ENCODE data around the gene KCNRG. TPM values are rescaled to one million over a fixed set of nuclear protein-coding genes. Genes with fewer than 3 reads are reported as not detected.

KCNRG gene
- total and polyA plus RNA-seq, 9 of the 15 experiments (the other 6 are each of a cell fraction or from before 2014, with no cell fraction given) = 0.36 to 1.1 (median 0.53) TPM

DNA sequence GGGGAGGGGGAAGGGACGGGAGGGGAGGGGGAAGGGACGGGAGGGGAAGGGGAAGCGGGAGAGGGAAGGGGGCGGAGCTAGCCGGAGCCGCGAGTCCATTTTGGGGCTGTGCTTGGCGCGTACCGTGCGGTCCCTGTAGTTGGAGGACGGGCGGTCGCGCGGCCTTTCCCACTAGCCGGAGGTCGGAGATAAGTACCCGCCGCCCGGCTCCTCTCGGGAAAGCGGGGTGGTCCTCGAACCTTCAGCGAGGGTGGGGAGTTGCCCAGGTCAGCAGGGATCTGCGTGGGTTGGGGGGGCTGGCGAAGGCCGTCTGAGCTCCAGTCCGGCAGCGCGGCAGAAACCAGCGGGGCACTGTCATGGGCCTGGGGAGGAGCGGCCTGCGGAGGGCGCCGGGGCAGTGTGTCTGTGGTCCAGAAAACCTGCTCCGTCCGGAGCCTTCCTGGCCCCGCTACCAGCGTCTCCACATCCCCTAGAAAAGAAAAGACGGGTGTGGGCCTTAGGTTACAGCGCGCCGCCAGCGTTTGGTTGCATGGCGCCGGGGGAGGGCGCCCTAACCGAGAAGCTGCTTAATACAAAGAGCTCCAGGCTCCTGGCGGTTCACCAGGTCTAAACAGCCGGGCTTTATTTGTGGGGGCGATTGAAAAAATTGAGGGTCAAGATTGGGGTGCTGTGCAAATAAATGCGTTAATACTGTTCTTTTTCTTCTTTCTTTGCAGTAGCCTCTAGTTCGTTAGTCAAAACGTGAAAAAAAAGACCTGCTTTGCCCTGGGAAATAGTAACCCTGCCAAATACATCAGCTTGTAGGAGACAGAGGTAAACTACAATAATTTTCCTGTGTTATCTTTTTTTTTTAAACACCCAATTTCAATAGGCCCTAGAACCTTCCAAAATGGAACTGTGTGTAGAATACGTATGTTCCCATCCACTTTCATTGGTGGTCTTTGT, 18.0 kb upstream of the KCNRG start, which contains the start of gene TRIM13 (continued):
- TF ChIP-seq ERF (CRISPR knock-in tag; IDR thresholded peaks at IDR 0.05) (0 out of 2 replicates have a peak, but pooled peaks have one; percentile 19), RFX1 (IDR thresholded peaks at IDR 0.05) (no peak), ZBTB17 (CRISPR knock-in tag; IDR thresholded peaks at IDR 0.05) (0 out of 2 replicates have a peak, but pooled peaks have one; percentile 70), ZNF699 (CRISPR knock-in tag; IDR thresholded peaks at IDR 0.05; ENCODE audit: insufficient replicate concordance) (no peak), E2F3 (CRISPR knock-in tag; IDR thresholded peaks at IDR 0.05) (peak; percentile 34; the same call in 1 of the 2 replicates), ZNF12 (CRISPR knock-in tag; IDR thresholded peaks at IDR 0.05) (no peak), NEUROD1 (IDR thresholded peaks at IDR 0.05; ENCODE audit: borderline replicate concordance, low read depth, low read length, partially characterized antibody) (no peak), HOXB6 (CRISPR knock-in tag; IDR thresholded peaks at IDR 0.05; ENCODE audit: borderline replicate concordance) (no peak), TFAM (CRISPR knock-in tag; conservative IDR thresholded peaks at IDR 0.05) (no peak), ILF3 (IDR thresholded peaks at IDR 0.05; ENCODE audit: borderline replicate concordance) (no peak), ESRRA (IDR thresholded peaks at IDR 0.05; ENCODE audit: borderline replicate concordance, low read depth) (no peak), RFX7 (CRISPR knock-in tag; IDR thresholded peaks at IDR 0.05) (no peak), PCBP1 (IDR thresholded peaks at IDR 0.05; ENCODE audit: low read depth, low read length, poor library complexity, severe bottlenecking) (peak; percentile 99), POLR2A (conservative IDR thresholded peaks at IDR 0.05) (peak; percentile 88), ZZZ3 (IDR thresholded peaks at IDR 0.05) (no peak), LARP7 (IDR thresholded peaks at IDR 0.05) (no peak), TAF9B (IDR thresholded peaks at IDR 0.05; ENCODE audit: partially characterized antibody) (peak; percentile 56), ZNF140 (CRISPR knock-in tag; IDR thresholded peaks at IDR 0.05) (no peak)
- TF ChIP-seq, protein P1, sequence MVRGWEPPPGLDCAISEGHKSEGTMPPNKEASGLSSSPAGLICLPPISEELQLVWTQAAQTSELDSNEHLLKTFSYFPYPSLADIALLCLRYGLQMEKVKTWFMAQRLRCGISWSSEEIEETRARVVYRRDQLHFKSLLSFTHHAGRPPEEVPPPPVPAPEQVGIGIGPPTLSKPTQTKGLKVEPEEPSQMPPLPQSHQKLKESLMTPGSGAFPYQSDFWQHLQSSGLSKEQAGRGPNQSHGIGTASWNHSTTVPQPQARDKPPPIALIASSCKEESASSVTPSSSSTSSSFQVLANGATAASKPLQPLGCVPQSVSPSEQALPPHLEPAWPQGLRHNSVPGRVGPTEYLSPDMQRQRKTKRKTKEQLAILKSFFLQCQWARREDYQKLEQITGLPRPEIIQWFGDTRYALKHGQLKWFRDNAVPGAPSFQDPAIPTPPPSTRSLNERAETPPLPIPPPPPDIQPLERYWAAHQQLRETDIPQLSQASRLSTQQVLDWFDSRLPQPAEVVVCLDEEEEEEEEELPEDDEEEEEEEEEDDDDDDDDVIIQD (CRISPR knock-in tag; IDR thresholded peaks at IDR 0.05) = no peak
- TF ChIP-seq, protein P2, sequence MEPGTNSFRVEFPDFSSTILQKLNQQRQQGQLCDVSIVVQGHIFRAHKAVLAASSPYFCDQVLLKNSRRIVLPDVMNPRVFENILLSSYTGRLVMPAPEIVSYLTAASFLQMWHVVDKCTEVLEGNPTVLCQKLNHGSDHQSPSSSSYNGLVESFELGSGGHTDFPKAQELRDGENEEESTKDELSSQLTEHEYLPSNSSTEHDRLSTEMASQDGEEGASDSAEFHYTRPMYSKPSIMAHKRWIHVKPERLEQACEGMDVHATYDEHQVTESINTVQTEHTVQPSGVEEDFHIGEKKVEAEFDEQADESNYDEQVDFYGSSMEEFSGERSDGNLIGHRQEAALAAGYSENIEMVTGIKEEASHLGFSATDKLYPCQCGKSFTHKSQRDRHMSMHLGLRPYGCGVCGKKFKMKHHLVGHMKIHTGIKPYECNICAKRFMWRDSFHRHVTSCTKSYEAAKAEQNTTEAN (CRISPR knock-in tag; IDR thresholded peaks at IDR 0.05) = no peak
- TF ChIP-seq, protein P3, sequence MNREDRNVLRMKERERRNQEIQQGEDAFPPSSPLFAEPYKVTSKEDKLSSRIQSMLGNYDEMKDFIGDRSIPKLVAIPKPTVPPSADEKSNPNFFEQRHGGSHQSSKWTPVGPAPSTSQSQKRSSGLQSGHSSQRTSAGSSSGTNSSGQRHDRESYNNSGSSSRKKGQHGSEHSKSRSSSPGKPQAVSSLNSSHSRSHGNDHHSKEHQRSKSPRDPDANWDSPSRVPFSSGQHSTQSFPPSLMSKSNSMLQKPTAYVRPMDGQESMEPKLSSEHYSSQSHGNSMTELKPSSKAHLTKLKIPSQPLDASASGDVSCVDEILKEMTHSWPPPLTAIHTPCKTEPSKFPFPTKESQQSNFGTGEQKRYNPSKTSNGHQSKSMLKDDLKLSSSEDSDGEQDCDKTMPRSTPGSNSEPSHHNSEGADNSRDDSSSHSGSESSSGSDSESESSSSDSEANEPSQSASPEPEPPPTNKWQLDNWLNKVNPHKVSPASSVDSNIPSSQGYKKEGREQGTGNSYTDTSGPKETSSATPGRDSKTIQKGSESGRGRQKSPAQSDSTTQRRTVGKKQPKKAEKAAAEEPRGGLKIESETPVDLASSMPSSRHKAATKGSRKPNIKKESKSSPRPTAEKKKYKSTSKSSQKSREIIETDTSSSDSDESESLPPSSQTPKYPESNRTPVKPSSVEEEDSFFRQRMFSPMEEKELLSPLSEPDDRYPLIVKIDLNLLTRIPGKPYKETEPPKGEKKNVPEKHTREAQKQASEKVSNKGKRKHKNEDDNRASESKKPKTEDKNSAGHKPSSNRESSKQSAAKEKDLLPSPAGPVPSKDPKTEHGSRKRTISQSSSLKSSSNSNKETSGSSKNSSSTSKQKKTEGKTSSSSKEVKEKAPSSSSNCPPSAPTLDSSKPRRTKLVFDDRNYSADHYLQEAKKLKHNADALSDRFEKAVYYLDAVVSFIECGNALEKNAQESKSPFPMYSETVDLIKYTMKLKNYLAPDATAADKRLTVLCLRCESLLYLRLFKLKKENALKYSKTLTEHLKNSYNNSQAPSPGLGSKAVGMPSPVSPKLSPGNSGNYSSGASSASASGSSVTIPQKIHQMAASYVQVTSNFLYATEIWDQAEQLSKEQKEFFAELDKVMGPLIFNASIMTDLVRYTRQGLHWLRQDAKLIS (CRISPR knock-in tag; IDR thresholded peaks at IDR 0.05) = peak; percentile 77
- TF ChIP-seq, protein P4, sequence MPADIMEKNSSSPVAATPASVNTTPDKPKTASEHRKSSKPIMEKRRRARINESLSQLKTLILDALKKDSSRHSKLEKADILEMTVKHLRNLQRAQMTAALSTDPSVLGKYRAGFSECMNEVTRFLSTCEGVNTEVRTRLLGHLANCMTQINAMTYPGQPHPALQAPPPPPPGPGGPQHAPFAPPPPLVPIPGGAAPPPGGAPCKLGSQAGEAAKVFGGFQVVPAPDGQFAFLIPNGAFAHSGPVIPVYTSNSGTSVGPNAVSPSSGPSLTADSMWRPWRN (IDR thresholded peaks at IDR 0.05; ENCODE audit: low read depth) = no peak
